Measurements from ENCODE around the gene TMEM131. TPM values are rescaled to one million over a fixed set of nuclear protein-coding genes. Genes with fewer than 3 reads are reported as not detected.

Gene TMEM131
- total RNA-seq, 6 donors from 2014 or later = 30.5 to 67.5 (median 39.7) TPM

DNA sequence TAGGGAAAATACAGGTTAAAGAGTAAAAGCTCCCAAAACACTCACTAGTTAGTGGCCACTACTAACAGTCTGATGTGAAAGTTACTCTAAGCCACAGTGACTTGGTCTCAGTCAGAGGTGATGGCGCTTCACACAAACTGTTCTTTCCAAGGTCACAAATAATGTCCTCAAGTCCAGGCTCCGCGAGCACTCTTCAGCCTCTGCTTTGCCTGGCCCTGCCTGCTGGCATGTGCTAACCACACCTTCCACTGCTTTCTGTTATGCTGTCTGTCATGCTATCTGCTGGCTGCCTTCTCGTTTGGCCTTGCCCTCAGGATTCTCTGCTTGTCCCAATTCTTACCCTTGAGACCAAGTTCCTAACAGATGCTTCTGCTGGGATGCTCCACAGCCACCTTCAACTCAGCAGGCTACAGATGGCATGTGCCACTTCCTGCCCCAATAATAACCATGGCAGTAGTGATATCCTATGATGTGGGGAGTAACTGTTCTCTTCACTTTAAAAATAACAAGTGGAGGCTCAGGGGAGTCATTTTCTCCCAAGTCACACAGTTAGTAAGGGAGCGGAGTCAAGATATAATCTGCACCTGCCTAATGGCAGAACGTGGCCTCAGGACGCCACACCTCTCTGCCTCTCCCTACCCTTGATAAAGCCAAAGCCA, 206.6 kb downstream of the TMEM131 start:
- no peak for TF ChIP-seq CTCF (IDR thresholded peaks at IDR 0.05)
- TF ChIP-seq EP300 (IDR thresholded peaks at IDR 0.05) = no peak
- no peak for TF ChIP-seq POLR2AphosphoS5 (IDR thresholded peaks at IDR 0.05)
- no peak for TF ChIP-seq POLR2A (IDR thresholded peaks at IDR 0.05)
- Histone ChIP-seq H3K4me3 (no peak overlapping the region), H3K36me3 (peaks cover 3 to 56% (median 34%) of the 10 kb centered on the region in 4 donors), H3K4me1 (no peaks in the 10 kb centered on the region), H3K27me3 (no peaks in the 10 kb centered on the region), H3K27ac (no peak overlapping the region), H3K9me3 (no peaks in the 10 kb centered on the region)
- DNase-seq (no peak), ATAC-seq (ENCODE audit: low FRiP score in 2 of 2) (no peak)
- WGBS, 2 donors = 90 to 91% methylated on average over 7 of the region's 7 CpGs

GRCh38 chr2:97785818-97786217, 209.9 kb downstream of the TMEM131 start:
- Histone ChIP-seq H3K27ac (no peak overlapping the region), H3K36me3 (peaks cover 0 to 30% (median 12%) of the 10 kb centered on the region in 4 donors), H3K27me3 (no peaks in the 10 kb centered on the region), H3K4me1 (no peaks in the 10 kb centered on the region), H3K4me3 (no peak overlapping the region), H3K9me3 (no peaks in the 10 kb centered on the region)
- DNase-seq (no peak), ATAC-seq (ENCODE audit: low FRiP score in 2 of 2) (no peak)
- 97 to 98% methylated on average over 2 of the region's 2 CpGs for WGBS, 2 donors
- TF ChIP-seq CTCF (IDR thresholded peaks at IDR 0.05) (no peak), POLR2A (IDR thresholded peaks at IDR 0.05) (no peak), POLR2AphosphoS5 (IDR thresholded peaks at IDR 0.05) (no peak)

DNA sequence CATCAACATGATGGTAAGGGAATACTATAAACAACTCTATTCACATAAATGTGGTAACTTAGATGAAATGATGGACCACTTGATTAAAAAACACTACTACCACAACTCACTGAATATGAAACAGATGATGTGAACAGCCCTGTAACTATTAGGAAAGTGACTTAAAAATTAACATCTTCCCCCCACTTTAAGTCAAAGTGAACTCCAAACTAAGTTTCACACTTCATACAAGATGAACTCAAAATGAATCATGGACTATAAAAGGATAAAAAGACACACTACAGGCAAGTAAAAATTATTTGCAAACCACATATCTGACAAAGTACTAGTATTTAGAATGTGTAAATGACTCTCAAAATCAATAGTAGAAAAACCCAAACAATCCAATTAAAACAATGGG, 210.8 kb downstream of the TMEM131 start:
- Histone ChIP-seq H3K27ac (no peak overlapping the region), H3K4me3 (no peak overlapping the region), H3K27me3 (no peaks in the 10 kb centered on the region), H3K9me3 (no peaks in the 10 kb centered on the region), H3K36me3 (peaks cover 0 to 23% (median 8%) of the 10 kb centered on the region in 4 donors), H3K4me1 (no peaks in the 10 kb centered on the region)
- no peak for ATAC-seq (ENCODE audit: low FRiP score in 2 of 2)
- DNase-seq = no peak
- TF ChIP-seq EP300 (IDR thresholded peaks at IDR 0.05) (no peak), POLR2AphosphoS5 (IDR thresholded peaks at IDR 0.05) (no peak), CTCF (IDR thresholded peaks at IDR 0.05) (no peak), POLR2A (IDR thresholded peaks at IDR 0.05) (no peak)

- no peak for TF ChIP-seq POLR2A (IDR thresholded peaks at IDR 0.05)
- no peak for TF ChIP-seq POLR2AphosphoS5 (IDR thresholded peaks at IDR 0.05)
- no peak for TF ChIP-seq CTCF (IDR thresholded peaks at IDR 0.05)
- no peak for TF ChIP-seq EP300 (IDR thresholded peaks at IDR 0.05)
- no peak for DNase-seq
- ATAC-seq (ENCODE audit: low FRiP score in 2 of 2) = no peak
- 98 to 100% methylated on average over 3 to 4 of the region's 4 CpGs for WGBS, 2 donors
- H3K27ac ChIP-seq = no peak overlapping the region
- no peaks in the 10 kb centered on the region for H3K9me3 ChIP-seq
- H3K36me3 ChIP-seq = peaks cover 0 to 12% (median 0%) of the 10 kb centered on the region in 4 donors
- no peaks in the 10 kb centered on the region for H3K4me1 ChIP-seq
- no peaks in the 10 kb centered on the region for H3K27me3 ChIP-seq
- no peak overlapping the region for H3K4me3 ChIP-seq
Measured at GRCh38 chr2:97781981-97782380, 213.8 kb downstream of the TMEM131 start.

DNA sequence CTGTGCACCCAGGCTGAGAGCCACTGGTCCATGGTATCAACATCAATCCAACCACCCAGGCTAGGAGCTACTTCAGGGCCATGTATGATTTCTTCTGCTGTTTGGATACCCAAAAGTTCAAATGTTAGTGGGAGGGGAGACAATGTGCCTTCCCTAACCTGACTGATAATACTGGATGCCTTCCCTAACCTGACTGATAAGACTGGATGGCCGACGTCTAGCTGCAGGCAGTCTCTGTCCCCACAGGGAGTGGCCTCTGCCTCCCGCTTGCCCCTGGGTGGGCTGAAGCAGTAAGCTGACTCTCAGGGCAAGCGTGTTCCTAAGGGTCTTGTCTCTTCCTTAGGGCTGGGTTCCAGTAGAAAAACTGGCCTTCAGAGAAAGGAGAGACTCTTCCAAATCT, 216.6 kb downstream of the TMEM131 start:
- no peak for DNase-seq
- no peak overlapping the region for H3K27ac ChIP-seq
- H3K36me3 ChIP-seq = peaks cover 0 to 29% (median 17%) of the 10 kb centered on the region in 4 donors
- H3K4me3 ChIP-seq = no peak overlapping the region
- no peak for ATAC-seq (ENCODE audit: low FRiP score in 2 of 2)
- no peaks in the 10 kb centered on the region for H3K4me1 ChIP-seq
- TF ChIP-seq EP300 (IDR thresholded peaks at IDR 0.05) = no peak
- no peak for TF ChIP-seq POLR2A (IDR thresholded peaks at IDR 0.05)
- WGBS, 2 donors = 84 to 86% methylated on average over 4 of the region's 4 CpGs
- no peaks in the 10 kb centered on the region for H3K9me3 ChIP-seq
- H3K27me3 ChIP-seq = no peaks in the 10 kb centered on the region

Measured in upper lobe of left lung (tissue), 6 donors.